HG02885 (cell line): ENCODE data around the gene HINT1.
A peak's percentile ranks its signal among the peaks of the same experiment; 100 is the strongest.
"Not testable (repeated sequence)": the region's sequence is repeated elsewhere in the genome, so short reads cannot be mapped to it uniquely, and the experiment has no call there.

Source experiments
- ATAC-seq: cut with Tn5 transposase; IDR thresholded peaks from one replicate; pipeline ENCODE4 v1.9.1; 2021; ENCODE audit warnings: mild to moderate bottlenecking; ENCODE audit not compliant: unreplicated experiment, poor library complexity

The HINT1 gene

GRCh38 chr5:131165119-131165727 lies at the start of gene HINT1:
HINT1 (minus strand) TSS chr5:131165256; CDS start chr5:131165205, 51 bp downstream.
- peak; percentile 84 for ATAC-seq

- ATAC-seq, result no peak
These were observed 49.7 kb upstream of the HINT1 start for GRCh38 chr5:131214609-131215227.

GRCh38 chr5:131212471-131213021 lies 47.5 kb upstream of the HINT1 start:
- ATAC-seq, result peak; percentile 69

GRCh38 chr5:131211669-131212068 lies 46.6 kb upstream of the HINT1 start:
- no peak for ATAC-seq

- ATAC-seq, result no peak
These were observed 45.1 kb upstream of the HINT1 start for GRCh38 chr5:131210151-131210510.

- ATAC-seq, result peak; percentile 74
These were observed 44.6 kb upstream of the HINT1 start for GRCh38 chr5:131209506-131210150.

- no peak for ATAC-seq
These were observed 44.1 kb upstream of the HINT1 start for GRCh38 chr5:131209175-131209505.

GRCh38 chr5:131206772-131207171 lies 41.7 kb upstream of the HINT1 start:
- ATAC-seq, result no peak

GRCh38 chr5:131206061-131206460 lies 41.0 kb upstream of the HINT1 start:
- no peak for ATAC-seq

GRCh38 chr5:131204964-131205363 lies 39.9 kb upstream of the HINT1 start:
- no peak for ATAC-seq

- ATAC-seq, result no peak
These were observed 35.5 kb upstream of the HINT1 start for GRCh38 chr5:131200560-131200959.

GRCh38 chr5:131198625-131199024 lies 33.6 kb upstream of the HINT1 start:
- ATAC-seq, result no peak

GRCh38 chr5:131196331-131196730 lies 31.3 kb upstream of the HINT1 start:
- ATAC-seq, result no peak

- no peak for ATAC-seq
These were observed 30.6 kb upstream of the HINT1 start for GRCh38 chr5:131195696-131196095.

- ATAC-seq, result no peak
These were observed 29.7 kb upstream of the HINT1 start for GRCh38 chr5:131194725-131195124.

GRCh38 chr5:131193897-131194296 lies 28.8 kb upstream of the HINT1 start:
- not testable (repeated sequence) for ATAC-seq

GRCh38 chr5:131193106-131193505 lies 28.1 kb upstream of the HINT1 start:
- ATAC-seq, result no peak

GRCh38 chr5:131186561-131187256 lies 21.7 kb upstream of the HINT1 start:
- ATAC-seq, result no peak

- no peak for ATAC-seq
These were observed 20.6 kb upstream of the HINT1 start for GRCh38 chr5:131185523-131186104.

- ATAC-seq, result no peak
These were observed 17.8 kb upstream of the HINT1 start for GRCh38 chr5:131182839-131183238.

GRCh38 chr5:131180407-131180806 lies 15.4 kb upstream of the HINT1 start:
- ATAC-seq, result no peak
